ENCODE results near the gene CACNA2D3.

The CACNA2D3 gene

GRCh38 chr3:54376142-54376807 lies 253.9 kb downstream of the CACNA2D3 start:
- no peaks in the 10 kb centered on the region for H3K9me3 ChIP-seq (ENCODE audit: low read length)
- H3K27me3 ChIP-seq (ENCODE audit: insufficient read depth, low read length): no peaks in the 10 kb centered on the region
- no peaks in the 10 kb centered on the region for H3K4me1 ChIP-seq (ENCODE audit: insufficient read depth, low read length)
- H3K36me3 ChIP-seq (ENCODE audit: insufficient read depth, low read length): no peaks in the 10 kb centered on the region
- H3K4me3 ChIP-seq (ENCODE audit: low read length): no peak overlapping the region
- H2AFZ ChIP-seq (ENCODE audit: low read depth, low read length): no peak overlapping the region

- Histone ChIP-seq H2AFZ (ENCODE audit: low read depth, low read length) (no peak overlapping the region), H3K4me1 (ENCODE audit: insufficient read depth, low read length) (no peaks in the 10 kb centered on the region), H3K36me3 (ENCODE audit: insufficient read depth, low read length) (no peaks in the 10 kb centered on the region), H3K4me3 (ENCODE audit: low read length) (no peak overlapping the region), H3K27me3 (ENCODE audit: insufficient read depth, low read length) (no peaks in the 10 kb centered on the region), H3K9me3 (ENCODE audit: low read length) (no peaks in the 10 kb centered on the region)
These were observed 254.7 kb downstream of the CACNA2D3 start for GRCh38 chr3:54376939-54377578.

GRCh38 chr3:54378184-54378583 lies 255.8 kb downstream of the CACNA2D3 start:
- Histone ChIP-seq H3K4me3 (ENCODE audit: low read length) (no peak overlapping the region), H3K36me3 (ENCODE audit: insufficient read depth, low read length) (no peaks in the 10 kb centered on the region), H3K4me1 (ENCODE audit: insufficient read depth, low read length) (no peaks in the 10 kb centered on the region), H2AFZ (ENCODE audit: low read depth, low read length) (no peak overlapping the region), H3K9me3 (ENCODE audit: low read length) (no peaks in the 10 kb centered on the region), H3K27me3 (ENCODE audit: insufficient read depth, low read length) (no peaks in the 10 kb centered on the region)

GRCh38 chr3:54384279-54384678 lies 261.9 kb downstream of the CACNA2D3 start:
- Histone ChIP-seq H3K9me3 (ENCODE audit: low read length) (no peaks in the 10 kb centered on the region), H3K27me3 (ENCODE audit: insufficient read depth, low read length) (no peaks in the 10 kb centered on the region), H3K36me3 (ENCODE audit: insufficient read depth, low read length) (no peaks in the 10 kb centered on the region), H3K4me1 (ENCODE audit: insufficient read depth, low read length) (no peaks in the 10 kb centered on the region), H2AFZ (ENCODE audit: low read depth, low read length) (no peak overlapping the region), H3K4me3 (ENCODE audit: low read length) (no peak overlapping the region)

GRCh38 chr3:54390582-54390981 lies 268.2 kb downstream of the CACNA2D3 start:
- Histone ChIP-seq H2AFZ (ENCODE audit: low read depth, low read length) (no peak overlapping the region), H3K4me1 (ENCODE audit: insufficient read depth, low read length) (no peaks in the 10 kb centered on the region), H3K36me3 (ENCODE audit: insufficient read depth, low read length) (no peaks in the 10 kb centered on the region), H3K9me3 (ENCODE audit: low read length) (no peaks in the 10 kb centered on the region), H3K4me3 (ENCODE audit: low read length) (no peak overlapping the region), H3K27me3 (ENCODE audit: insufficient read depth, low read length) (no peaks in the 10 kb centered on the region)

- H3K4me1 ChIP-seq (ENCODE audit: insufficient read depth, low read length): no peaks in the 10 kb centered on the region
- H3K4me3 ChIP-seq (ENCODE audit: low read length): no peak overlapping the region
- H3K9me3 ChIP-seq (ENCODE audit: low read length): no peaks in the 10 kb centered on the region
- no peaks in the 10 kb centered on the region for H3K27me3 ChIP-seq (ENCODE audit: insufficient read depth, low read length)
- H2AFZ ChIP-seq (ENCODE audit: low read depth, low read length): no peak overlapping the region
- no peaks in the 10 kb centered on the region for H3K36me3 ChIP-seq (ENCODE audit: insufficient read depth, low read length)
These were observed 270.8 kb downstream of the CACNA2D3 start for GRCh38 chr3:54393150-54393549.

- no peaks in the 10 kb centered on the region for H3K36me3 ChIP-seq (ENCODE audit: insufficient read depth, low read length)
- H3K9me3 ChIP-seq (ENCODE audit: low read length): no peaks in the 10 kb centered on the region
- H3K4me3 ChIP-seq (ENCODE audit: low read length): no peak overlapping the region
- no peaks in the 10 kb centered on the region for H3K27me3 ChIP-seq (ENCODE audit: insufficient read depth, low read length)
- no peak overlapping the region for H2AFZ ChIP-seq (ENCODE audit: low read depth, low read length)
- no peaks in the 10 kb centered on the region for H3K4me1 ChIP-seq (ENCODE audit: insufficient read depth, low read length)
These were observed 286.0 kb downstream of the CACNA2D3 start for GRCh38 chr3:54408328-54408727.

- peaks cover 2% of the 10 kb centered on the region for H3K27me3 ChIP-seq (ENCODE audit: insufficient read depth, low read length)
- H3K4me1 ChIP-seq (ENCODE audit: insufficient read depth, low read length): no peaks in the 10 kb centered on the region
- no peaks in the 10 kb centered on the region for H3K36me3 ChIP-seq (ENCODE audit: insufficient read depth, low read length)
- no peak overlapping the region for H2AFZ ChIP-seq (ENCODE audit: low read depth, low read length)
- H3K4me3 ChIP-seq (ENCODE audit: low read length): no peak overlapping the region
- no peaks in the 10 kb centered on the region for H3K9me3 ChIP-seq (ENCODE audit: low read length)
These were observed 299.6 kb downstream of the CACNA2D3 start for GRCh38 chr3:54421943-54422342.

- no peaks in the 10 kb centered on the region for H3K36me3 ChIP-seq (ENCODE audit: insufficient read depth, low read length)
- H3K4me3 ChIP-seq (ENCODE audit: low read length): no peak overlapping the region
- H3K27me3 ChIP-seq (ENCODE audit: insufficient read depth, low read length): peaks cover 2% of the 10 kb centered on the region
- H3K4me1 ChIP-seq (ENCODE audit: insufficient read depth, low read length): peaks cover 3% of the 10 kb centered on the region
- H3K9me3 ChIP-seq (ENCODE audit: low read length): no peaks in the 10 kb centered on the region
- H2AFZ ChIP-seq (ENCODE audit: low read depth, low read length): no peak overlapping the region
These were observed 301.9 kb downstream of the CACNA2D3 start for GRCh38 chr3:54424292-54424691.

- Histone ChIP-seq H3K9me3 (ENCODE audit: low read length) (no peaks in the 10 kb centered on the region), H3K27me3 (ENCODE audit: insufficient read depth, low read length) (peaks cover 2% of the 10 kb centered on the region), H3K4me3 (ENCODE audit: low read length) (no peak overlapping the region), H3K36me3 (ENCODE audit: insufficient read depth, low read length) (no peaks in the 10 kb centered on the region), H3K4me1 (ENCODE audit: insufficient read depth, low read length) (peaks cover 3% of the 10 kb centered on the region), H2AFZ (ENCODE audit: low read depth, low read length) (no peak overlapping the region)
These were observed 304.0 kb downstream of the CACNA2D3 start for GRCh38 chr3:54426381-54426780.

GRCh38 chr3:54427501-54427900 lies 305.1 kb downstream of the CACNA2D3 start:
- no peak overlapping the region for H2AFZ ChIP-seq (ENCODE audit: low read depth, low read length)
- peaks cover 2% of the 10 kb centered on the region for H3K27me3 ChIP-seq (ENCODE audit: insufficient read depth, low read length)
- no peaks in the 10 kb centered on the region for H3K36me3 ChIP-seq (ENCODE audit: insufficient read depth, low read length)
- H3K4me1 ChIP-seq (ENCODE audit: insufficient read depth, low read length): peaks cover 3% of the 10 kb centered on the region
- no peak overlapping the region for H3K4me3 ChIP-seq (ENCODE audit: low read length)
- H3K9me3 ChIP-seq (ENCODE audit: low read length): no peaks in the 10 kb centered on the region

GRCh38 chr3:54427941-54428871 lies 305.9 kb downstream of the CACNA2D3 start:
- Histone ChIP-seq H3K9me3 (ENCODE audit: low read length) (no peaks in the 10 kb centered on the region), H3K4me1 (ENCODE audit: insufficient read depth, low read length) (peaks cover 3% of the 10 kb centered on the region), H2AFZ (ENCODE audit: low read depth, low read length) (peak overlapping the region; percentile 46), H3K36me3 (ENCODE audit: insufficient read depth, low read length) (no peaks in the 10 kb centered on the region), H3K27me3 (ENCODE audit: insufficient read depth, low read length) (peaks cover 2% of the 10 kb centered on the region), H3K4me3 (ENCODE audit: low read length) (no peak overlapping the region)

GRCh38 chr3:54432975-54433374 lies 310.6 kb downstream of the CACNA2D3 start:
- no peaks in the 10 kb centered on the region for H3K36me3 ChIP-seq (ENCODE audit: insufficient read depth, low read length)

More at GRCh38 chr3:54432975-54433374, 310.6 kb downstream of the CACNA2D3 start:
- no peak overlapping the region for H3K4me3 ChIP-seq (ENCODE audit: low read length)
- H2AFZ ChIP-seq (ENCODE audit: low read depth, low read length): no peak overlapping the region
- no peaks in the 10 kb centered on the region for H3K27me3 ChIP-seq (ENCODE audit: insufficient read depth, low read length)
- H3K9me3 ChIP-seq (ENCODE audit: low read length): no peaks in the 10 kb centered on the region
- H3K4me1 ChIP-seq (ENCODE audit: insufficient read depth, low read length): peaks cover 1% of the 10 kb centered on the region
